ENCODE data around the gene RIMBP2. TPM values are rescaled to one million over a fixed set of nuclear protein-coding genes. Genes with fewer than 3 reads are reported as not detected.

Gene RIMBP2
- polyA plus RNA-seq, 1 donor from 2014 or later: 14.6 TPM

- no peaks in the 10 kb centered on the region for H4K20me1 ChIP-seq (ENCODE audit: insufficient read depth)
- H2AFZ ChIP-seq (ENCODE audit: low read depth, low read length): no peak overlapping the region
Observed at GRCh38 chr12:130557886-130558765, 158.0 kb downstream of the RIMBP2 start.

More at GRCh38 chr12:130557886-130558765, 158.0 kb downstream of the RIMBP2 start:
- Histone ChIP-seq H3K27ac (ENCODE audit: low read length) (no peak overlapping the region), H3K79me2 (replicated peaks; ENCODE audit: insufficient read depth, low read length) (no peaks in the 10 kb centered on the region), H3K4me2 (ENCODE audit: low read length) (no peak overlapping the region), H3K27me3 (ENCODE audit: insufficient read depth, low read depth, low read length) (no peaks in the 10 kb centered on the region), H3F3A (ENCODE audit: insufficient read depth, low read length, poor library complexity, severe bottlenecking) (no peaks in the 10 kb centered on the region), H3K9me2 (ENCODE audit: insufficient read depth, low read length) (no peaks in the 10 kb centered on the region), H3K9me3 (ENCODE audit: low read length) (no peaks in the 10 kb centered on the region), H3K4me3 (ENCODE audit: low read length) (no peak overlapping the region), H3K36me3 (ENCODE audit: insufficient read depth, low read length) (no peaks in the 10 kb centered on the region), H3K9ac (ENCODE audit: low read length) (no peak overlapping the region)
- TF ChIP-seq MXI1 (conservative IDR thresholded peaks at IDR 0.05; ENCODE audit: poor library complexity, severe bottlenecking): no peak
- TF ChIP-seq CTCF (IDR thresholded peaks at IDR 0.05; ENCODE audit: poor library complexity, severe bottlenecking): no peak
- no peak for TF ChIP-seq REST (IDR thresholded peaks at IDR 0.05; ENCODE audit: borderline replicate concordance)
- TF ChIP-seq TAF1 (IDR thresholded peaks at IDR 0.05; ENCODE audit: low read depth): no peak
- TF ChIP-seq SMC3 (conservative IDR thresholded peaks at IDR 0.05; ENCODE audit: poor library complexity): no peak
- TF ChIP-seq EZH2 (IDR thresholded peaks at IDR 0.05; ENCODE audit: borderline replicate concordance, insufficient read depth, low read length, poor library complexity, severe bottlenecking): no peak
- TF ChIP-seq RAD21 (conservative IDR thresholded peaks at IDR 0.05): no peak
- TF ChIP-seq POLR2AphosphoS5 (IDR thresholded peaks at IDR 0.05): no peak
- no peak for TF ChIP-seq EP300 (conservative IDR thresholded peaks at IDR 0.05; ENCODE audit: poor library complexity, severe bottlenecking)

Data from neural cell (in vitro differentiated cells).